Panc1 (cell line): Measurements from ENCODE around the gene TENM3. TPM values are rescaled to one million over a fixed set of nuclear protein-coding genes. Genes with fewer than 3 reads are reported as not detected.

Experiments used
- ATAC-seq: fragments of 200-7000 bp; cut with Tn5 transposase; 2 replicates; pipeline ENCODE4 v1.9.1; 2020; ENCODE audit warnings: mild to moderate bottlenecking, moderate library complexity
- BruUV-seq: library from RNA; stranded (reverse); fragments of 400-500 nt; replicated peaks from 2 replicates; lab custom pipeline; 2021; lab: Mats Ljungman, UMichigan
- CTCF ChIA-PET: fragments of 300-600 bp; sonication (Branson Sonifier 250); formaldehyde crosslinking; loops from one replicate; lab custom pipeline; 2022; ENCODE audit warnings: antibody characterized with exemption; lab: Charles Lee
- POLR2A ChIA-PET: fragments of 300-600 bp; sonication (Branson Sonifier 250); formaldehyde crosslinking; loops from one replicate; lab custom pipeline; 2022; ENCODE audit warnings: antibody characterized with exemption; lab: Charles Lee
- DNase-seq: peaks from one replicate; pipeline ENCODE4 v3.0.0-alpha.2; 2010; ENCODE audit warnings: low read depth, low spot score
- H3K27ac ChIP-seq: 2 replicates; pipeline ENCODE4 v1.5.1; 2011; ENCODE audit warnings: mild to moderate bottlenecking, low read length, inconsistent platforms
- H3K27me3 ChIP-seq: fragments of 200-500 bp; sonication (Bioruptor generic); 2 replicates; pipeline ENCODE4 v1.6.0; 2014; ENCODE audit warnings: low read length, inconsistent platforms; ENCODE audit not compliant: control insufficient read depth, insufficient read depth
- H3K36me3 ChIP-seq: fragments of 200-500 bp; sonication (Bioruptor generic); 2 replicates; pipeline ENCODE4 v1.5.1; 2014; ENCODE audit warnings: inconsistent platforms, mild to moderate bottlenecking, low read length, moderate library complexity; ENCODE audit not compliant: control insufficient read depth, insufficient read depth
- H3K4me1 ChIP-seq: 2 replicates; pipeline ENCODE4 v1.5.1; 2011; ENCODE audit warnings: inconsistent platforms, mild to moderate bottlenecking, low read length, moderate library complexity; ENCODE audit not compliant: control insufficient read depth, insufficient read depth
- H3K4me3 ChIP-seq, 2 experiments: 2 replicates each; pipeline ENCODE4 v1.5.1; 2011 to 2012; ENCODE audit warnings: low read depth in 2 of 2, low read length in 2 of 2, mild to moderate bottlenecking in 2 of 2, inconsistent platforms in 1 of 2, moderate library complexity in 1 of 2
- H3K9me3 ChIP-seq: fragments of 200-500 bp; sonication (Bioruptor generic); 2 replicates; pipeline ENCODE4 v1.5.1; 2014; ENCODE audit warnings: low read depth, mild to moderate bottlenecking, inconsistent platforms, low read length, moderate library complexity; ENCODE audit not compliant: control insufficient read depth, insufficient read depth
- POLR2AphosphoS5 ChIP-seq: IDR thresholded peaks from 2 replicates; pipeline ENCODE4 v1.6.1; 2012; ENCODE audit warnings: mild to moderate bottlenecking, low read depth, low read length, moderate library complexity
- REST ChIP-seq, 2 experiments: IDR thresholded peaks; 2 replicates each; pipeline ENCODE4 v1.6.1; 2011 to 2012; ENCODE audit warnings: low read depth in 2 of 2, control low read depth in 1 of 2, low read length in 1 of 2, mild to moderate bottlenecking in 1 of 2, moderate library complexity in 1 of 2; ENCODE audit not compliant: insufficient read depth in 1 of 2
- SIN3A ChIP-seq: IDR thresholded peaks from 2 replicates; pipeline ENCODE4 v1.6.1; 2012; ENCODE audit warnings: low read depth, mild to moderate bottlenecking, low read length, moderate library complexity, borderline replicate concordance; ENCODE audit not compliant: insufficient read depth
- TCF7L2 ChIP-seq: IDR thresholded peaks from 2 replicates; pipeline ENCODE4 v1.6.1; 2011; ENCODE audit warnings: mild to moderate bottlenecking, low read depth, low read length, inconsistent platforms
- in situ Hi-C: cut with HindIII; loops from 2 replicates; pipeline ENCODE4 v1.10.0; 2016; ENCODE audit warnings: low sequenced_read_pairs, low pct_unique_long_range_greater_than_20kb
- intact Hi-C: fragments of 100-400 bp; cut with micrococcal nuclease; formaldehyde crosslinking; loops from one replicate; pipeline ENCODE4 v1.10.0; 2022; ENCODE audit not compliant: unreplicated experiment
- total RNA-seq: library from RNA; stranded (reverse); gene quantifications from one replicate; pipeline ENCODE4 v1.2.1, GENCODE V29; 2021; ENCODE audit not compliant: unreplicated experiment
- TF ChIP-seq, protein P1 (sequence below): fragments of 450-650 bp; IDR thresholded peaks from 2 replicates; pipeline ENCODE4 v1.5.1; 2017; ENCODE audit warnings: mild to moderate bottlenecking

Gene TENM3
- total RNA-seq, 1 experiment from 2014 or later, result 0.95 TPM

GRCh38 chr4:182662551-182662950 is 419.3 kb downstream of the TENM3 start:
- no TSS peak for BruUV-seq

DNA sequence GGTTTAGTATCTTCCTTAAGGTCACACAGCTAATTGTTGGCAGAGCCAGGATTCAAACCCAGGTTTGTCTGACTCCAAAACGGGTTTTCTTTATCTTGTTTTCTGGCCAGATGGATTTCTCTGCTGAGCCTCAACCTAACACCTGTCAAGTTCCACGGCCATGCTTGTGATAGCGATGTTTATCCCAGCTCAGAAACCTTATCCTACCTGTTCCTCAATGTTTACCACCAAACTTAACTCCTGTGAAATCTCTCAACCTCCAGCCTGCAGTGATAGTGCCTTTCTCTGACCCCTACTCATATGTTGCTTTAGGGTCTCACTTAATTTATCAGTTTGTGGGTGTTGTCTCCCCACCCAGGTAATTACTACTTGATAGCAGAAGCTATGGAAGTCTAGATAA is 428.0 kb downstream of the TENM3 start:
- ChIA-PET CTCF (no interaction called here), POLR2A (no interaction called here)
- H3K9me3 ChIP-seq, result no peaks in the 10 kb centered on the region
- no peak for DNase-seq
- H3K36me3 ChIP-seq, result no peaks in the 10 kb centered on the region
- H3K27ac ChIP-seq, result no peak overlapping the region
- no peaks in the 10 kb centered on the region for H3K27me3 ChIP-seq
- intact Hi-C loops, result no loop called here
- BruUV-seq, result no TSS peak
- in situ Hi-C loops, result no loop called here
- no peaks in the 10 kb centered on the region for H3K4me1 ChIP-seq
- no peak for TF ChIP-seq REST (IDR thresholded peaks at IDR 0.05; ENCODE audit: insufficient read depth in 1 of 2, low read depth in 2 of 2, low read length in 1 of 2)
- TF ChIP-seq POLR2AphosphoS5, result no peak
- TF ChIP-seq, protein P1, sequence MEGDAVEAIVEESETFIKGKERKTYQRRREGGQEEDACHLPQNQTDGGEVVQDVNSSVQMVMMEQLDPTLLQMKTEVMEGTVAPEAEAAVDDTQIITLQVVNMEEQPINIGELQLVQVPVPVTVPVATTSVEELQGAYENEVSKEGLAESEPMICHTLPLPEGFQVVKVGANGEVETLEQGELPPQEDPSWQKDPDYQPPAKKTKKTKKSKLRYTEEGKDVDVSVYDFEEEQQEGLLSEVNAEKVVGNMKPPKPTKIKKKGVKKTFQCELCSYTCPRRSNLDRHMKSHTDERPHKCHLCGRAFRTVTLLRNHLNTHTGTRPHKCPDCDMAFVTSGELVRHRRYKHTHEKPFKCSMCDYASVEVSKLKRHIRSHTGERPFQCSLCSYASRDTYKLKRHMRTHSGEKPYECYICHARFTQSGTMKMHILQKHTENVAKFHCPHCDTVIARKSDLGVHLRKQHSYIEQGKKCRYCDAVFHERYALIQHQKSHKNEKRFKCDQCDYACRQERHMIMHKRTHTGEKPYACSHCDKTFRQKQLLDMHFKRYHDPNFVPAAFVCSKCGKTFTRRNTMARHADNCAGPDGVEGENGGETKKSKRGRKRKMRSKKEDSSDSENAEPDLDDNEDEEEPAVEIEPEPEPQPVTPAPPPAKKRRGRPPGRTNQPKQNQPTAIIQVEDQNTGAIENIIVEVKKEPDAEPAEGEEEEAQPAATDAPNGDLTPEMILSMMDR, result no peak
- no peak for TF ChIP-seq TCF7L2
- TF ChIP-seq SIN3A, result no peak
- no peak for ATAC-seq
- H3K4me3 ChIP-seq, result no peak overlapping the region

More at GRCh38 chr4:182662551-182662950, 419.3 kb downstream of the TENM3 start:
- in situ Hi-C loops, result no loop called here
- TF ChIP-seq, protein P1, result no peak
- no peak for TF ChIP-seq POLR2AphosphoS5
- TF ChIP-seq SIN3A, result no peak
- no peak for TF ChIP-seq TCF7L2
- no peak for TF ChIP-seq REST (IDR thresholded peaks at IDR 0.05; ENCODE audit: insufficient read depth in 1 of 2, low read depth in 2 of 2, low read length in 1 of 2)
- no peak overlapping the region for H3K27ac ChIP-seq
- ATAC-seq (no peak), DNase-seq (no peak)
- POLR2A ChIA-PET, result no interaction called here
- no peaks in the 10 kb centered on the region for H3K4me1 ChIP-seq
- H3K4me3 ChIP-seq, result no peak overlapping the region
- intact Hi-C loops, result no loop called here
- H3K9me3 ChIP-seq, result no peaks in the 10 kb centered on the region
- H3K27me3 ChIP-seq, result no peaks in the 10 kb centered on the region
- H3K36me3 ChIP-seq, result no peaks in the 10 kb centered on the region; the same call in 1 of the 2 replicates
- CTCF ChIA-PET, result no interaction called here
